Measurements from ENCODE around the gene ZNF618. TPM values are rescaled to one million over a fixed set of nuclear protein-coding genes. Genes with fewer than 3 reads are reported as not detected.

Gene ZNF618
- total RNA-seq, 2 donors from 2014 or later = 11.9 to 17.1 TPM

DNA sequence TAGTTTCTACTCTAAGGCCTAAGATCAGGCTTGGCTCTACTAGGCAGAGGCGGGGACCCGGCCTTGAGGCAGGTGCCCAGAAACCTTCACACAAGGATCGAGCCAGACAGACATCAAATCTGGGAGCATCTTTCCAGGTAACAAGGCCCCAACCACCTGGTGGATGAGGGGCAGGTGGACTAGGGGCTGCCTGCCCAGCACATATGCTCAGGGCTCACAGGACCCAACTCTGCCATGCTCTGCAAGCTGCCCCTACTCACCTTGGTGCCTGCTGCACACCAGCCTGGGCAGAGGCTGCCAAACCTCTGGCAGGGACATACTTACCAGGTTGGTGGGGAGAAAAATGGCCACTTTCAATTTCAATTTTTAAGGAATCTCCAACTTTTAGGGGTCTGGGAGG lies 2.2 kb upstream of the ZNF618 start:
- DNase-seq (no peak), ATAC-seq (no peak)
- Histone ChIP-seq H3K9me3 (no peaks in the 10 kb centered on the region), H3K27me3 (no peaks in the 10 kb centered on the region), H3K4me1 (peaks cover 8% of the 10 kb centered on the region), H3K4me3 (no peak overlapping the region), H3K27ac (no peak overlapping the region), H3K36me3 (replicated peaks in 1 of 2; ENCODE audit: insufficient read depth in 1 of 2, low read depth in 2 of 2) (no peaks in the 10 kb centered on the region)
- intact Hi-C loops (cut with DNase I) = no loop called here
- TF ChIP-seq POLR2A (IDR thresholded peaks at IDR 0.05) = no peak
- WGBS, 2 donors = 82 to 85% methylated on average over 2 to 3 of the region's 3 CpGs

DNA sequence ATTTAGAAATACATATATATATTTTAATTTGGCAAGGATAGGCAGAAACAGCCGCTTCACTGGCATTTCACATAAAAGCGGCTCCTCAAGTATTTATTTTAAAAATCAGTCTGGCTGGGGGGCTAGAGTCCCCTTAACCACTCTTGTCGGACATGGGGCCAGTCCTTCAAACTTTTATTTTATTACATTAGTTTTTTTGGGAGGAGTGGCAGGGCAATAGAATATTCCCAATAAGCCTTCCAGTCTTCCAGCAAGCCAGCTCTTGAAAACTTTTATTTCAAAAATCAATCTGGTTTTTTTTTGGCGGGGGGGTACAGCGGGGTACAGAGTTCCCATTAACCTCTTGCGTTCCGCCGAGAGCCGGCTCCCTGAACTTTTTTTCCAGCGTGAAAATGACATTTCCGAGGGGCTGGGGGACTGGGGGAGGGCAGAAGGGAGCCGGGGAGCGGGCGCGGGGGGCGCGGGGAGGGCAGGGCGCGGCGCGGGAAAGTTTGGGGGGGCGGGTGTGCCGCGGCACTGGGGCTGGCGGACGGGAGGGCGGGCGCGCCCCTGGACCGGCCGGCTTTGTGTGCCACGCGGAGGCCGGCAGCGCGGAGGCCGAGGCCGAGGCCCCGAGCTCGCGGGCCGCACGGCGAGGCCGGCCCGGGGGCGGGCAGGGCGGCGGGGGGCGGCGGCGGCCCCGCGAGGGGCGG lies 504 bp upstream of the ZNF618 start:
- TF ChIP-seq, protein P1, sequence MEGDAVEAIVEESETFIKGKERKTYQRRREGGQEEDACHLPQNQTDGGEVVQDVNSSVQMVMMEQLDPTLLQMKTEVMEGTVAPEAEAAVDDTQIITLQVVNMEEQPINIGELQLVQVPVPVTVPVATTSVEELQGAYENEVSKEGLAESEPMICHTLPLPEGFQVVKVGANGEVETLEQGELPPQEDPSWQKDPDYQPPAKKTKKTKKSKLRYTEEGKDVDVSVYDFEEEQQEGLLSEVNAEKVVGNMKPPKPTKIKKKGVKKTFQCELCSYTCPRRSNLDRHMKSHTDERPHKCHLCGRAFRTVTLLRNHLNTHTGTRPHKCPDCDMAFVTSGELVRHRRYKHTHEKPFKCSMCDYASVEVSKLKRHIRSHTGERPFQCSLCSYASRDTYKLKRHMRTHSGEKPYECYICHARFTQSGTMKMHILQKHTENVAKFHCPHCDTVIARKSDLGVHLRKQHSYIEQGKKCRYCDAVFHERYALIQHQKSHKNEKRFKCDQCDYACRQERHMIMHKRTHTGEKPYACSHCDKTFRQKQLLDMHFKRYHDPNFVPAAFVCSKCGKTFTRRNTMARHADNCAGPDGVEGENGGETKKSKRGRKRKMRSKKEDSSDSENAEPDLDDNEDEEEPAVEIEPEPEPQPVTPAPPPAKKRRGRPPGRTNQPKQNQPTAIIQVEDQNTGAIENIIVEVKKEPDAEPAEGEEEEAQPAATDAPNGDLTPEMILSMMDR (IDR thresholded peaks at IDR 0.05) = no peak
- no peak for TF ChIP-seq POLR2A (IDR thresholded peaks at IDR 0.05)
- Histone ChIP-seq H3K27ac (peak overlapping the region in 1 of 4 donors; percentile 22), H3K4me3 (no peak overlapping the region), H3K27me3 (no peaks in the 10 kb centered on the region), H3K36me3 (replicated peaks in 1 of 2; ENCODE audit: insufficient read depth in 1 of 2, low read depth in 2 of 2) (no peaks in the 10 kb centered on the region), H3K9me3 (no peaks in the 10 kb centered on the region), H3K4me1 (peaks cover 12% of the 10 kb centered on the region)
- intact Hi-C loops (cut with DNase I) = no loop called here
- peak in 1 of 4 donors; percentile 11 for DNase-seq
- WGBS, 2 donors = 11% methylated on average over 13 to 16 of the region's 55 CpGs
- peak; percentile 51 for ATAC-seq

DNA sequence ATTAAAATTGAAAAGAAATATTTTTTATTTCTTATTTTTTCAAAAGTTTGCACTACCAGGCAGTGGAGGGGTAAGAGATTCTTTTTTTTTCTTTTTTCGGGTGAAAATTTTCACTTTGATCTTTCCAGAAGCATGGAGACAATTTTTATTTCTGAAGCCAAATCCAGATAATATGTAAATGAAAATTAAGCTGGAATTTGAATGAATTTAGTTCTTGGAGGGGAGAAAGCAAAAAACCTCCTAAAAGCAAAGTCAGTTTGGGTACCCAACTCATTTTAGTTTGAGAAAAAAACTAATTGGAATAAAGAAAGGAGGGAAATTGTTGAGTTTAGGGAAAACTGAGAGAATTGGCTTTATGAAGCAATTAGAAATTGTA lies 872 bp downstream of the ZNF618 start:
- peak overlapping the region in 3 of 4 donors; percentile 68 to 89 (median 87) for H3K27ac ChIP-seq
- ATAC-seq (no peak), DNase-seq (no peak)
- intact Hi-C loops (cut with DNase I) = no loop called here
- no peaks in the 10 kb centered on the region for H3K9me3 ChIP-seq
- no peaks in the 10 kb centered on the region for H3K27me3 ChIP-seq
- 0% methylated on average over 1 of the region's 1 CpG for WGBS, 2 donors
- peak overlapping the region in 1 of 2 donors; percentile 95 for H3K4me3 ChIP-seq
- no peak for TF ChIP-seq POLR2A (IDR thresholded peaks at IDR 0.05)
- TF ChIP-seq, protein P1 (IDR thresholded peaks at IDR 0.05) = no peak
- peaks cover 15% of the 10 kb centered on the region for H3K4me1 ChIP-seq
- H3K36me3 ChIP-seq (replicated peaks in 1 of 2; ENCODE audit: insufficient read depth in 1 of 2, low read depth in 2 of 2) = no peaks in the 10 kb centered on the region

DNA sequence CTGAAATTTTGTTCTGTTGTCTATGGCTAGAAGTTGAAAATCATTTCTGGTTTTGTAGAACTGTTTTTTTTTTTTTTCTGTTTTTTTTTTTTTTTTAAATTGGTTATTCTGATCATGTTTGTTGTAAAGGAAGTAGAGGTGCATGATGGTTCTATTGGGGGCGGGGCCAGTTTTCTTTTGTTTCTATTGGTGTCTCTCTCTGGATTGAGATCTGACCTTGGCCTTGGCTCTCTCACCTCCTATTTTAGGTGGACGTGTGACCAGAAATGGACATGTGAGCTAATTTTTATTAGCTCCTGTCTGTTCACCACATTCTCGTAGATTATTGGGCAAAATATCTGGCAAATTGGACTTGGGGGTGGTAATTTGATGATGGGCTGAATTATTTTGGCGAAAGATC lies 3.2 kb downstream of the ZNF618 start:
- H3K4me1 ChIP-seq = peaks cover 15% of the 10 kb centered on the region
- intact Hi-C loops (cut with DNase I) = no loop called here
- H3K4me3 ChIP-seq = no peak overlapping the region
- ATAC-seq (no peak), DNase-seq (peak in 2 of 4 donors; percentile 27 to 37)
- no peaks in the 10 kb centered on the region for H3K27me3 ChIP-seq
- no peaks in the 10 kb centered on the region for H3K36me3 ChIP-seq (replicated peaks in 1 of 2; ENCODE audit: insufficient read depth in 1 of 2, low read depth in 2 of 2)
- no peak overlapping the region for H3K27ac ChIP-seq
- WGBS, 2 donors = 76 to 79% methylated on average over 4 of the region's 4 CpGs
- no peak for TF ChIP-seq POLR2A (IDR thresholded peaks at IDR 0.05)
- TF ChIP-seq, protein P1 (IDR thresholded peaks at IDR 0.05) = no peak
- H3K9me3 ChIP-seq = no peaks in the 10 kb centered on the region

DNA sequence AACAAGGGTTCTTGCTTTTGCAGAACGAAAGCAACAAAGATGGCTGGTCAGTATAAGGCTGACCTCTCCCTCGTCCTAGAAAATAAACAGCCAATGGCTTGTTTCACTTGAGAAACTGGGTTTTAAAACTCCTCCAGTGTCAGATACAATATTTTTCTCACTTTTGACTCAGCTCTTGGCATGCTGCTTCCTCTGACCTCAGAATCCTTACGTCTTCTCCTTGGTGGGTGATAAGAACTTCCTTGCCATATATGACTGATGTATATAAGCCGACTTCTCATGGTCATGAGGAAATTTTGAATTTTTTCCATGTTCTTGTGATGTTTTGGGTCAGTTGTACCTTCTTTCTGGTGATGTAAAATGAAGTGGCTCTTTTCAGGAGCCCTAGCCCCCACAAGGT lies 3.8 kb downstream of the ZNF618 start:
- TF ChIP-seq, protein P1 (IDR thresholded peaks at IDR 0.05) = no peak
- TF ChIP-seq POLR2A (IDR thresholded peaks at IDR 0.05) = no peak
- H3K36me3 ChIP-seq (replicated peaks in 1 of 2; ENCODE audit: insufficient read depth in 1 of 2, low read depth in 2 of 2) = no peaks in the 10 kb centered on the region
- H3K27ac ChIP-seq = no peak overlapping the region
- no peaks in the 10 kb centered on the region for H3K9me3 ChIP-seq
- WGBS, 2 donors = 86 to 87% methylated on average over 4 of the region's 4 CpGs
- DNase-seq (no peak), ATAC-seq (no peak)
- H3K4me1 ChIP-seq = peaks cover 15% of the 10 kb centered on the region
- H3K4me3 ChIP-seq = no peak overlapping the region
- no peaks in the 10 kb centered on the region for H3K27me3 ChIP-seq
- intact Hi-C loops (cut with DNase I) = no loop called here
